ENCODE measurements around the gene TOMT.

Gene TOMT

GRCh38 chr11:72098741-72099140 lies 7.0 kb upstream of the TOMT start:
- TF ChIP-seq CTCF (IDR thresholded peaks at IDR 0.05; ENCODE audit: low read depth, low read length), result no peak
- Histone ChIP-seq H3K4me3 (ENCODE audit: low read depth, low read length) (no peak overlapping the region), H3K4me1 (peaks cover 3% of the 10 kb centered on the region; the same call in 1 of the 2 replicates), H3K9me3 (no peaks in the 10 kb centered on the region), H3K36me3 (peaks cover 19% of the 10 kb centered on the region), H3K27me3 (no peaks in the 10 kb centered on the region)
- no peak for DNase-seq

- Histone ChIP-seq H3K36me3 (peaks cover 19% of the 10 kb centered on the region), H3K27me3 (no peaks in the 10 kb centered on the region), H3K4me3 (ENCODE audit: low read depth, low read length) (no peak overlapping the region), H3K9me3 (no peaks in the 10 kb centered on the region), H3K4me1 (peaks cover 6% of the 10 kb centered on the region; the same call in 1 of the 2 replicates)
- TF ChIP-seq CTCF (IDR thresholded peaks at IDR 0.05; ENCODE audit: low read depth, low read length), result no peak
- DNase-seq, result no peak
Measured at GRCh38 chr11:72100009-72100408, 5.7 kb upstream of the TOMT start.

- Histone ChIP-seq H3K4me3 (ENCODE audit: low read depth, low read length) (no peak overlapping the region), H3K4me1 (peaks cover 6% of the 10 kb centered on the region; the same call in 1 of the 2 replicates), H3K36me3 (peaks cover 19% of the 10 kb centered on the region), H3K9me3 (no peaks in the 10 kb centered on the region), H3K27me3 (no peaks in the 10 kb centered on the region)
- TF ChIP-seq CTCF (IDR thresholded peaks at IDR 0.05; ENCODE audit: low read depth, low read length), result no peak
- no peak for DNase-seq
Measured at GRCh38 chr11:72100462-72100861, 5.3 kb upstream of the TOMT start.

- no peaks in the 10 kb centered on the region for H3K27me3 ChIP-seq
- H3K4me1 ChIP-seq, result peaks cover 6% of the 10 kb centered on the region; the same call in 1 of the 2 replicates
- DNase-seq, result no peak
- TF ChIP-seq CTCF (IDR thresholded peaks at IDR 0.05; ENCODE audit: low read depth, low read length), result no peak
- no peaks in the 10 kb centered on the region for H3K9me3 ChIP-seq
- H3K4me3 ChIP-seq (ENCODE audit: low read depth, low read length), result peak overlapping the region; percentile 95
- peaks cover 19% of the 10 kb centered on the region for H3K36me3 ChIP-seq
Measured at GRCh38 chr11:72102162-72102561, 3.6 kb upstream of the TOMT start.

GRCh38 chr11:72102631-72102945 lies 3.1 kb upstream of the TOMT start:
- H3K4me3 ChIP-seq (ENCODE audit: low read depth, low read length), result peak overlapping the region; percentile 95
- H3K27me3 ChIP-seq, result no peaks in the 10 kb centered on the region
- TF ChIP-seq CTCF (IDR thresholded peaks at IDR 0.05; ENCODE audit: low read depth, low read length), result no peak
- no peak for DNase-seq
- H3K36me3 ChIP-seq, result peaks cover 17% of the 10 kb centered on the region
- peaks cover 6% of the 10 kb centered on the region; the same call in 1 of the 2 replicates for H3K4me1 ChIP-seq
- no peaks in the 10 kb centered on the region for H3K9me3 ChIP-seq

GRCh38 chr11:72102946-72103753 lies 2.6 kb upstream of the TOMT start, which contains the start of gene LAMTOR1:
TSS of gene LAMTOR1 (minus strand) at chr11:72103297. CDS start at chr11:72103224, 73 bp downstream.
- no peaks in the 10 kb centered on the region for H3K9me3 ChIP-seq
- H3K4me1 ChIP-seq, result peaks cover 6% of the 10 kb centered on the region; the same call in 1 of the 2 replicates
- peak within 1 kb of the TSS; percentile 95 for H3K4me3 ChIP-seq (ENCODE audit: low read depth, low read length)
- TF ChIP-seq CTCF (IDR thresholded peaks at IDR 0.05; ENCODE audit: low read depth, low read length), result peak; percentile 53
- peak; percentile 100 for DNase-seq
- peaks cover 12% of the 10 kb centered on the region for H3K36me3 ChIP-seq
- H3K27me3 ChIP-seq, result no peaks in the 10 kb centered on the region

Measured in BE2C (cell line).